ACC112 (cell line): ENCODE results near the gene PANX2.

Experiments
- H2AFZ ChIP-seq: fragments of 200-600 bp; sonication (generic); one replicate; pipeline ENCODE4 v1.6.0; 2017; ENCODE audit warnings: antibody characterized with exemption, low read length; ENCODE audit not compliant: unreplicated experiment
- H3K27ac ChIP-seq: fragments of 200-600 bp; sonication (generic); 2 replicates; pipeline ENCODE4 v1.5.1; 2014; ENCODE audit warnings: low read depth, mild to moderate bottlenecking, antibody characterized with exemption, low read length, moderate library complexity
- H3K27me3 ChIP-seq: fragments of 200-600 bp; sonication (generic); 2 replicates; pipeline ENCODE4 v1.6.1; 2014; ENCODE audit warnings: mild to moderate bottlenecking, antibody characterized with exemption, low read length, moderate library complexity, mixed read lengths; ENCODE audit not compliant: insufficient read depth
- H3K36me3 ChIP-seq: fragments of 200-600 bp; sonication (generic); 2 replicates; pipeline ENCODE4 v1.6.1; 2016; ENCODE audit warnings: mild to moderate bottlenecking, antibody characterized with exemption, low read length, moderate library complexity, mixed read lengths; ENCODE audit not compliant: insufficient read depth
- H3K4me1 ChIP-seq: fragments of 200-600 bp; sonication (generic); one replicate; pipeline ENCODE4 v1.6.1; 2016; ENCODE audit warnings: low read length, mixed read lengths; ENCODE audit not compliant: insufficient read depth, unreplicated experiment, control insufficient read depth
- H3K4me3 ChIP-seq: fragments of 200-600 bp; sonication (generic); 2 replicates; pipeline ENCODE4 v1.5.1; 2014; ENCODE audit warnings: mild to moderate bottlenecking, low read depth, low read length
- H3K79me2 ChIP-seq: fragments of 200-600 bp; sonication (generic); one replicate; pipeline ENCODE4 v1.6.0; 2016; ENCODE audit warnings: low read length; ENCODE audit not compliant: control insufficient read depth, unreplicated experiment, insufficient read depth

The PANX2 gene

GRCh38 chr22:50220603-50221409, 50.3 kb downstream of the PANX2 start:
- H3K79me2 ChIP-seq: no peaks in the 10 kb centered on the region
- no peaks in the 10 kb centered on the region for H3K27me3 ChIP-seq
- H3K4me1 ChIP-seq: no peaks in the 10 kb centered on the region
- H2AFZ ChIP-seq: no peak overlapping the region
- H3K27ac ChIP-seq: no peak overlapping the region
- H3K4me3 ChIP-seq: no peak overlapping the region
- peaks cover 6% of the 10 kb centered on the region; the same call in 1 of the 2 replicates for H3K36me3 ChIP-seq

GRCh38 chr22:50221410-50222300, 51.1 kb downstream of the PANX2 start:
- no peaks in the 10 kb centered on the region for H3K79me2 ChIP-seq
- no peak overlapping the region for H2AFZ ChIP-seq
- no peak overlapping the region for H3K27ac ChIP-seq
- H3K4me3 ChIP-seq: no peak overlapping the region
- H3K4me1 ChIP-seq: no peaks in the 10 kb centered on the region
- H3K36me3 ChIP-seq: peaks cover 6% of the 10 kb centered on the region; the same call in 1 of the 2 replicates
- no peaks in the 10 kb centered on the region for H3K27me3 ChIP-seq

- Histone ChIP-seq H2AFZ (no peak overlapping the region), H3K4me3 (no peak overlapping the region), H3K4me1 (no peaks in the 10 kb centered on the region), H3K36me3 (peaks cover 6% of the 10 kb centered on the region; the same call in 1 of the 2 replicates), H3K79me2 (no peaks in the 10 kb centered on the region), H3K27me3 (no peaks in the 10 kb centered on the region), H3K27ac (no peak overlapping the region)
Observed at GRCh38 chr22:50222508-50222907, 52.0 kb downstream of the PANX2 start.

- Histone ChIP-seq H3K4me1 (no peaks in the 10 kb centered on the region), H3K27ac (no peak overlapping the region), H3K27me3 (no peaks in the 10 kb centered on the region), H3K4me3 (no peak overlapping the region), H3K36me3 (peaks cover 6% of the 10 kb centered on the region; the same call in 1 of the 2 replicates), H3K79me2 (no peaks in the 10 kb centered on the region), H2AFZ (no peak overlapping the region)
Observed at GRCh38 chr22:50224071-50224470, 53.5 kb downstream of the PANX2 start.

GRCh38 chr22:50225200-50225969, 54.9 kb downstream of the PANX2 start:
- peaks cover 6% of the 10 kb centered on the region; the same call in 1 of the 2 replicates for H3K36me3 ChIP-seq
- no peak overlapping the region for H3K27ac ChIP-seq

GRCh38 chr22:50226063-50226874, 55.7 kb downstream of the PANX2 start:
- Histone ChIP-seq H3K27me3 (no peaks in the 10 kb centered on the region), H3K4me3 (no peak overlapping the region), H3K36me3 (no peaks in the 10 kb centered on the region), H3K4me1 (no peaks in the 10 kb centered on the region), H3K27ac (no peak overlapping the region), H3K79me2 (no peaks in the 10 kb centered on the region), H2AFZ (no peak overlapping the region)

More at GRCh38 chr22:50225200-50225969, 54.9 kb downstream of the PANX2 start:
- Histone ChIP-seq H3K27me3 (no peaks in the 10 kb centered on the region), H3K4me1 (no peaks in the 10 kb centered on the region), H2AFZ (no peak overlapping the region), H3K79me2 (no peaks in the 10 kb centered on the region), H3K4me3 (no peak overlapping the region)

- H2AFZ ChIP-seq: no peak overlapping the region
- no peak overlapping the region for H3K27ac ChIP-seq
- no peaks in the 10 kb centered on the region for H3K36me3 ChIP-seq
Observed at GRCh38 chr22:50226875-50227165, 56.3 kb downstream of the PANX2 start.

GRCh38 chr22:50227579-50228215, 57.2 kb downstream of the PANX2 start:
- Histone ChIP-seq H3K27ac (no peak overlapping the region), H3K79me2 (no peaks in the 10 kb centered on the region), H3K4me3 (no peak overlapping the region), H2AFZ (no peak overlapping the region), H3K4me1 (no peaks in the 10 kb centered on the region), H3K36me3 (no peaks in the 10 kb centered on the region), H3K27me3 (no peaks in the 10 kb centered on the region)

More at GRCh38 chr22:50226875-50227165, 56.3 kb downstream of the PANX2 start:
- Histone ChIP-seq H3K27me3 (no peaks in the 10 kb centered on the region), H3K79me2 (no peaks in the 10 kb centered on the region), H3K4me1 (no peaks in the 10 kb centered on the region), H3K4me3 (no peak overlapping the region)

- no peak overlapping the region for H2AFZ ChIP-seq
- H3K79me2 ChIP-seq: no peaks in the 10 kb centered on the region
- no peaks in the 10 kb centered on the region for H3K36me3 ChIP-seq
- H3K27me3 ChIP-seq: no peaks in the 10 kb centered on the region
- H3K4me3 ChIP-seq: no peak overlapping the region
- no peaks in the 10 kb centered on the region for H3K4me1 ChIP-seq
- H3K27ac ChIP-seq: no peak overlapping the region
Observed at GRCh38 chr22:50228366-50228765, 57.8 kb downstream of the PANX2 start.
